GM18520 (cell line): ENCODE results near the gene JKAMP.
"Not testable (repeated sequence)": the region's sequence is repeated elsewhere in the genome, so short reads cannot be mapped to it uniquely, and the experiment has no call there.

Experiments
- ATAC-seq: cut with Tn5 transposase; IDR thresholded peaks from one replicate; pipeline ENCODE4 v1.9.1; 2021; ENCODE audit not compliant: unreplicated experiment

Gene JKAMP, protein sequence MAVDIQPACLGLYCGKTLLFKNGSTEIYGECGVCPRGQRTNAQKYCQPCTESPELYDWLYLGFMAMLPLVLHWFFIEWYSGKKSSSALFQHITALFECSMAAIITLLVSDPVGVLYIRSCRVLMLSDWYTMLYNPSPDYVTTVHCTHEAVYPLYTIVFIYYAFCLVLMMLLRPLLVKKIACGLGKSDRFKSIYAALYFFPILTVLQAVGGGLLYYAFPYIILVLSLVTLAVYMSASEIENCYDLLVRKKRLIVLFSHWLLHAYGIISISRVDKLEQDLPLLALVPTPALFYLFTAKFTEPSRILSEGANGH

DNA sequence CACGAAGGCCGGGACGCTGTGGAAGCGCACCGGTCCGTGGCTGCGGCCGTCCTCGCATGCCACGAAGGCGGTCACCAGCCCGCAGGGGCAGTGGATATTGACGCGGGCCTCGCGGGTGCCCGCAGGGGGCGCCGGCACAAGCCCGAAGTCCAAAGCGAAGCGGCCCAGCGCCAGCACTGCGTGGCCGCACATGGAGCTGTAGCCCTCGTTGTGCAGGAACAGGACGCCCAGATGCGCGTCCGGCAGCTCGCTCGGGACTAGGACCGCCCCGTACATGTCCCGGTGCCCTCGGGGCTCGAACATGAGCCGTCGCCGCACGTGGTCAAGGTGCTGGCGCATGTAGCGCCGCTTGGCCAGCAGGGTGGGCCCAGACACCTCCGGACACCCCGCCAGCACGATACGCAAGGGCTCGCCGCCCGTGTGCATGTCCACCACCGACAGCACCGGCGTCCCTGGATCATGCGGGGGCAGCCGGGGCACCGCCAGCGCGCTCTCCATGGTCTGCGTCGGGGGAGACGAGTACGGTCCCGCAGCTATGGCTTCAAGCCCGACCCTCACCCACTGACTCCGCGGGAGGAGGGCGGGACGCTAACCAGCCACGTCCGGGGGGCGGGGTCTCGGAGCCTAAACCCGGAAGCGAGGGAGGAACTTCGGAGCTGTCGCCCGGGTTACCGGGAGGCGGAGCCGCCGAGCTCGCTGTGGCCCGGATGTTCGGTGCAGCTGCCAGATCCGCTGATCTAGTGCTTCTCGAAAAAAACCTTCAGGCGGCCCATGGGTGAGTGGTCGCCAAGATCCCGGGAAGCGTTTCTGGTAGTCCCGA, at the start of gene JKAMP, which contains the start of gene L3HYPDH:
JKAMP (plus strand) TSS at position 699 of the 820 bp plus-strand sequence; CDS start at position 772, 73 bp downstream.
L3HYPDH (minus strand) TSS at position 590 of the 820 bp plus-strand sequence; CDS start at position 498, 92 bp downstream.
- peak; percentile 62 for ATAC-seq

DNA sequence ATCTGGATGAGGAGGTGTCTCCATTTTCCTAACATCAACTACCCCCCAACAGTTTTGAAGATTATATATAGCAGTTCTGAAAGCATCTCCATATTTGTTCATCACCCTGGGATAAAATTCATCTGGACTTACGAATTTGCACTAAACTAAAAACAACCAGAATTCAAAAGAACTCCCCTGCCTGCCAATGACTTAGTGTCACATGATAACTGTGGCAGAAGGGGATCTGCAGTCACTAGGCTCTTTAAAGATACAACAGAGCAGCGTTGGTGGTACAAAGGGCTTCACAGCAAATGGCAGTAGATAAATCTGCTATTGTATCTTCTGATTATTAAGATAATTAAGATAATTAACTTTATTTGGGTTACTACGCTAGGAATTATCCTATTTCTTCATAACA, 49.2 kb upstream of the JKAMP start:
- ATAC-seq = no peak

DNA sequence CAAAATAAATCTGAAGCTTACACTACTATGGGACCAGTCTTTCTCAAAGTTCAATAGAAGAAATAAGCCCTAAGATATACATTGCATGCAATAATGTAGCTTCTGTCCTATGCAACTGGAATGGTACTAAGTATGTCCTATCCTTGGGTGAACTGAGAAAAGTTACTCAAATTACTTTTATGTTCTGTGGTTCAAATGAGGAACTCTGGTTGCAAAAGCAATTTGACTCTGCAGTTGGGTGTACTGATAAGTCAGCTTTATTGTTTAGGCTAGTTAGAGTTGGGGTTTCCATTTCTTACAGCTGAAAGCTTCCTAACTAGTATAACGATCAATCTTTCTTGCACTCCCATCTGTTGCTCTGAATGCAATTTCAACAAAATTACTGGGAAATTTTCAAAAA, 48.3 kb upstream of the JKAMP start:
- no peak for ATAC-seq

DNA sequence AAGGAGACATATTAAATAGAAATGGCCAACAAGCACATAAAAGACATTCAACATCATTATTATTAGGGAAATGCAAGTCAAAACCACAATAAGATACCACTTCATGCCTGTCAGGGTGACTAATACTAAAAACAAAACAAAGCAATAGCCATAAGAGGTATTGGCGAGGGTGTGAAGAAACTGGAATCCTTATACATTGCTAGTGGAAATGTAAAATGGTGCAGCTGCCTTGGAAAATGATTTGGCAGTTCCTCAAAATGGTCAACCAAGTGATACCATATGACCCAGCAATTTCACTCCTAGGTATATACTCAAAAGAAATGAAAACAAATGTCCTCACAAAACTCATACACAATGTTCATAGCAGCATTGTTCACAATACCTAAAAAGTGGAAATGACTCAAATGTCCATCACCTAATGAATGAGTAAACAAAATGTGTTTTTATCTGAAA, 46.1 kb upstream of the JKAMP start:
- no peak for ATAC-seq

DNA sequence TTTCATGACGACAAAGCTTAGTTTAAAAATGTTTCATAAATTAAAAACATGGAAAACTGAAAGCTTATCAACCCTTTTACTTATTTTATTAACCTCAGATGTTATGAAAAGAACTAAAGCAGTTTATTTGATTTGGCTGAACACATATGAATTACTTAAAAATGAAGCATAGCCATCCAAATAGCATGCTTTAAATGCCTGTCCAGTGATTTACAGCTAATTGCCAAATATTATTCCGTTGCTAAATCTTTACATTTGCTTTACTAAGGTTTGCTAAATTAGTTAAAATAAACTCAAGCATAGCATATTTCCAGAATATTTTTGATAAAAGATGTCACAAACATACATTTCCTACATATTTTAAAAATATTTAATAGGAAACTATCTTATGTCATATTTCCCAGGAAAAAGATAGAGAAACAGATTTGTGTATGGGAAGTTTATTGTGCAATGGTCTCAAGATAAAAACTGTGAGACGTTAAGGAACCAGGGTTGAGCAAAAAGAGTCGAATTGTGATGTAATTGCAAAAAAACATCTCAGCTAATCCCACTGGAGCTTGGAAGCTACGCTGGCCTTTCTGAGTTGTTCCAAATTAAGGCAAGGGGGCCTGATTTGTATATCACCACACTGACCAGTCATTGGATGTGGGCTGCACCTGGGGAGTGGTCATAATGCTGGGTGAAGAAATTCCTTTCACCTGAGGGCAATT, 44.9 kb upstream of the JKAMP start:
- ATAC-seq = no peak

DNA sequence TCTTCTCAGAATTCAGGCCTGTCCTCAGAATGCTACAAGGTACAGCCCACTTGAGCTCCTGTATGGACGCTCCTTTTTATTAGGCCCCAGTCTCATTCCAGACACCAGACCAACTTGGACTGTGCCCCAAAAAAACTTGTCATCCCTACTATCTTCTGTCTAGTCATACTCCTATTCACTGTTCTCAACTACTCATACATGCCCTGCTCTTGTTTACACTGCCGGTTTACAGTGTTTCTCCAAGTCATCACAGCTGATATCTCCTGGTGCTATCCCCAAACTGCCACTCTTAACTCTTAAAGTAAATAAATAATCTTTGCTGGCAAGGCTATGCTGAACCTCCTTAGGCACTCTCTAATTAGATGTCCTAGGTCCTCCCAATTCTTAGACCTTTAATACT, 35.6 kb upstream of the JKAMP start:
- ATAC-seq = not testable (repeated sequence)

DNA sequence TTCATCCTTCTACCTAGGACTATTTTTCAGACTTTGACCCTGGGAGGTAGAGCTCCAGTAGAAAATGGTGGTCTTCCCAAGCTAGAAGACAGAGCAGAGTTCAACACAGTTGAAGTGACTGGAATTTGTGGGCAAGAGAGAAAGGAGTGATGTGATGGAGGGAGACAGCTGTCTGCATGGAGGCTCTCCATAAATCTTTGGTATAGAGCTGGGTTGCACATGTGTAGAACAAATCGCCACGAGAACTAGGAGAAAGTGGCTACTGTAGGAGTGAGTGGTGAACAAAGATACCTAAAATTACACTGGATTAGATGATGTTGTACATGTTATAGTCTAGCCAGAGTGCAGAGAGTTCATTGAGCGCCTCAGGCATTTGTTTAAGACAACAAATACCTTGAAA, 33.6 kb upstream of the JKAMP start:
- no peak for ATAC-seq

GRCh38 chr14:59451849-59452248, 32.5 kb upstream of the JKAMP start:
- no peak for ATAC-seq

DNA sequence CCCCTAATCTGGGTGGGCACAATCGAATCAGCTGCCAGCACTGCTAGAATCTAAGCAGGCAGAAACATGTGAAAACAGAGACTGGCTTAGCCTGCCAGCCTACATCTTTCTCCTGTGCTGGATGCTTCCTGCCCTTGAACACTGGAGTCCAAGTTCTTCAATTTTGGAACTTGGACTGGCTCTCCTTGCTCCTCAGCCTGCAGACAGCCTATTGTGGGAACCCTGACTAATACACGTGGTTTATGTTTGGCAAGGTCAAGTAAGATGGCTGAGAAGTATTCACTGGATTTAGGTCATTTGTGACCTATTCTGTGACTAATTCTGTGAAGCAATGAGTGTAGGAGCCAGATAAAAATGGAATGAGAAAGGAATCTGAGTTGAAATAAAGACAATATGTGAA, 30.2 kb upstream of the JKAMP start:
- no peak for ATAC-seq

DNA sequence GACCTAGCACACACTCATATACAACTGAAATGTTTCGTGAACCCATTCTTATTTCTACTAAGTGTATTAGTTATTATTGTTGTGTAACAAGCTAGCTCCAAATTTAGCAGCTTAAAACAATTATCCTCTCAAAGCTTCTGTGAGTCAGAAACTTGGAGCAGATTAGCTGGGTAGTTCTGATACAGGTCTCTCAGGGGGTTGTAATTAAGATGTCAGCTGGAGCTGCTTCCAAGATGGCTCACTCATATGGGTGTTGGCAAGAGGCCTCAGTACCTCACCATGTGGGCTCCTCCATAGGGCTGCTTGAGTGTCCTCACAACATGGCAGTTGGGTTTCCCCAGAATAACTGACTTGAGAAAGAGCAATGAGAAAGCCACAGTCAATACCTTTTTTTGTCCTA, 28.9 kb upstream of the JKAMP start:
- ATAC-seq = no peak

- ATAC-seq = no peak
Observed at GRCh38 chr14:59458486-59458885, 25.8 kb upstream of the JKAMP start.

GRCh38 chr14:59460378-59460777, 23.9 kb upstream of the JKAMP start:
- ATAC-seq = no peak

- no peak for ATAC-seq
Observed at GRCh38 chr14:59461891-59462290, 22.4 kb upstream of the JKAMP start.

GRCh38 chr14:59463787-59464485, 20.4 kb upstream of the JKAMP start:
- ATAC-seq = peak; percentile 5

DNA sequence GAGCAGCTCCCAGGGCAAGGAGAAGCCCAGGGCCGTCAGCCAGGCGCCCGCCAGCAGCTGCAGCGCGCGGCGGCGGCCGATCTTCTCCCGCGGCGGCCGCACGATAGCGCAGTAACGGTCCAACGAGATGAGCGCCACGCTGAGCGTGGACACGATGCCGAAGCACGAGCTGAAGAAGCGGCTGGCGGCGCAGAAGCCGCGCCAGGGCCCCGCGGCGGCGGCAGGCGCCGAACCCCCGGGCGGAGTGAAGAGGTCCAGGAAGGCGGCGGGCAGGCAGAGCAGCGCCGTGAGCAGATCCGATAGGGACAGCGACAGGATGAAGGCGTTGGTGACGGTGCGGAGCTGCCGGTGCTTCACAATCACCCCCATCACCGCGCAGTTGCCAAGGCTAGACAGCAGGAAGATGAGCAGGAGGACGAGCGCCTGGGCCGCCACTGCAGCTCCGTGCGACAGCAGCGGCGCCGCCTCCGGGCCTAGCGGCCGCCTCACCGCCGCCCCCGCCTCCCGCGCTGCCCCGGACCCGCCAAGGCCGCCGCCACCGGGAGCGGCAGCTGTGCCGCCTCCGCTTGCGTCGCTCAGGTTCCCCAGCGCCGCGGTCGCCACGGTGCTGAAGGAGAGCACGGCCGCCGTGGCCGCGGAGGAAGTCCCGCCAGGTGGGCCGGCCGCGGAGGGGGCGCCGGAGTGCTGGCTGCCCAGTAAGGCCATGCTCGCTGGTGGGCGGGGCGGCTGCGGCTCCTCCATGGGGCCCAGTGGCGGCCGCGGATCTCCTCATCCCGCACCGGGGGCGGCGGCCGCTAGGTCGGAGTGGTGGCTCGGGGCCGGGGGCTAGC, 19.6 kb upstream of the JKAMP start:
- ATAC-seq = peak; percentile 49

- ATAC-seq = peak; percentile 12
Observed at GRCh38 chr14:59465316-59466135, 18.8 kb upstream of the JKAMP start, which contains the start of gene GPR135. GPR135 (minus strand) TSS chr14:59465380; CDS start chr14:59465226, 154 bp downstream.

DNA sequence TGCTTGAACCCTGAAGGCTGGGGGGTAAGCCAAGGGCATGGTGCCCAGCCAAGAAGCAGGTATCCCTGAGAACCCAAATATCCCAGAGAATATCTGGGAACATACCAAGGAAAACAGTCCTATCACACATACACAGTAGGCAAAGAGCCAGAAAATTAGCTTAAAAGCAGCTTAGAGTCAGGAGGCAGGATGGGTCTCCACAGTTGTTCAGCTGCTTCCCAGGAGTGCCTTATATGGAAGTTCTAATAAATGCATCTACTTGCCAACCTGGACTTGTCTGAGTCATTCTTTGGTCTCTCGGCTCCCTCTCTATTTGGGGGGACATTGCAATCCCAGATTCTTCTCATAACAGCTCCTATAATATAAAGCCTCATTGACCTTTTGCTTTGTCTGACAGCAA, 10.1 kb upstream of the JKAMP start:
- ATAC-seq = no peak

- ATAC-seq = no peak
Observed at GRCh38 chr14:59475709-59476108, 8.6 kb upstream of the JKAMP start.

GRCh38 chr14:59478540-59478939, 5.8 kb upstream of the JKAMP start:
- ATAC-seq = no peak
